IPS DF 6.9 (cell line): ENCODE data around the gene TELO2.

Experiments used
- DNase-seq: peaks from one replicate; pipeline ENCODE4 v3.0.0-alpha.2; 2013; ENCODE audit warnings: low read depth, low spot score
- H3K27ac ChIP-seq: one replicate; pipeline ENCODE4 v1.5.1; 2013; ENCODE audit warnings: low read length, control low read depth
- H3K27me3 ChIP-seq: 2 replicates; pipeline ENCODE4 v1.6.1; 2013; ENCODE audit warnings: mild to moderate bottlenecking, low read length; ENCODE audit not compliant: control insufficient read depth, insufficient read depth
- H3K36me3 ChIP-seq: 2 replicates; pipeline ENCODE4 v1.6.1; 2013; ENCODE audit warnings: low read length; ENCODE audit not compliant: control insufficient read depth, insufficient read depth
- H3K4me1 ChIP-seq: 2 replicates; pipeline ENCODE4 v1.6.1; 2013; ENCODE audit warnings: low read length; ENCODE audit not compliant: control insufficient read depth, insufficient read depth
- H3K4me3 ChIP-seq: 2 replicates; pipeline ENCODE4 v1.5.1; 2013; ENCODE audit warnings: mild to moderate bottlenecking, low read length
- H3K9me3 ChIP-seq: 2 replicates; pipeline ENCODE4 v1.6.1; 2013; ENCODE audit warnings: low read length, inconsistent platforms; ENCODE audit not compliant: control insufficient read depth, insufficient read depth
- WGBS: extraction: QIAGEN DNeasy Blood & Tissue Kit; methylation state at CpG from one replicate; pipeline ENCODE4 v1.1.7; 2013; ENCODE audit warnings: mixed read lengths, missing lambda C conversion rate; ENCODE audit not compliant: insufficient read length, insufficient coverage; 5-methylcytosine and 5-hydroxymethylcytosine counted together

The TELO2 gene

DNA sequence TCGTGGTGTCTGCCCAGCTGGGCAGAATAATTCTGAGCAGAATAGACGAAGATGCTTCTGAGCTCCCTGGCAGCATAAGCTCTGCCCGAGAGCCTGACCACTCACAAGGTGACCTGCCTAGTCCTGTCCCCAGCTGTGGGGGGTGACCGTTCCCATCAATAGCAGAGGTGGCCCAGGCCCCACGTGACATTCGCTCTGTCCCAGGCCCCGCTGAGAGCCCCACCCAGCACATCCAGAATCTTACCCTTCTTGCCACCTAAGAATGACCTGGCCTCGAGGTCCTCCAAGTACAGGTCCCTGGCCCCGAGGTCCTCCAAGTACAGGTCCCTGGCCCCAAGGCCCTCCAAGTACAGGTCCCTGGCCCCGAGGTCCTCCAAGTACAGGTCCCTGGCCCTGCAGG is 39.6 kb downstream of the TELO2 start:
- Histone ChIP-seq H3K27me3 (no peaks in the 10 kb centered on the region), H3K9me3 (no peaks in the 10 kb centered on the region), H3K27ac (no peak overlapping the region), H3K4me1 (no peaks in the 10 kb centered on the region), H3K36me3 (no peaks in the 10 kb centered on the region; the same call in 1 of the 2 replicates), H3K4me3 (no peak overlapping the region)
- WGBS: no CpG with 5 or more reads among the region's 10 CpGs
- DNase-seq: no peak

GRCh38 chr16:1533443-1533951 is 40.3 kb downstream of the TELO2 start, which contains the start of gene TMEM204:
TSS of gene TMEM204 (plus strand) at chr16:1533666. CDS start at chr16:1534276, 610 bp downstream.
- whole genome bisulfite sequencing: no CpG with 5 or more reads among the region's 27 CpGs
- Histone ChIP-seq H3K4me3 (no peak within 1 kb of the TSS), H3K4me1 (no peaks in the 10 kb centered on the region), H3K27me3 (no peaks in the 10 kb centered on the region), H3K9me3 (no peaks in the 10 kb centered on the region), H3K36me3 (no peaks in the 10 kb centered on the region; the same call in 1 of the 2 replicates), H3K27ac (no peak within 1 kb of the TSS)
- no peak for DNase-seq

DNA sequence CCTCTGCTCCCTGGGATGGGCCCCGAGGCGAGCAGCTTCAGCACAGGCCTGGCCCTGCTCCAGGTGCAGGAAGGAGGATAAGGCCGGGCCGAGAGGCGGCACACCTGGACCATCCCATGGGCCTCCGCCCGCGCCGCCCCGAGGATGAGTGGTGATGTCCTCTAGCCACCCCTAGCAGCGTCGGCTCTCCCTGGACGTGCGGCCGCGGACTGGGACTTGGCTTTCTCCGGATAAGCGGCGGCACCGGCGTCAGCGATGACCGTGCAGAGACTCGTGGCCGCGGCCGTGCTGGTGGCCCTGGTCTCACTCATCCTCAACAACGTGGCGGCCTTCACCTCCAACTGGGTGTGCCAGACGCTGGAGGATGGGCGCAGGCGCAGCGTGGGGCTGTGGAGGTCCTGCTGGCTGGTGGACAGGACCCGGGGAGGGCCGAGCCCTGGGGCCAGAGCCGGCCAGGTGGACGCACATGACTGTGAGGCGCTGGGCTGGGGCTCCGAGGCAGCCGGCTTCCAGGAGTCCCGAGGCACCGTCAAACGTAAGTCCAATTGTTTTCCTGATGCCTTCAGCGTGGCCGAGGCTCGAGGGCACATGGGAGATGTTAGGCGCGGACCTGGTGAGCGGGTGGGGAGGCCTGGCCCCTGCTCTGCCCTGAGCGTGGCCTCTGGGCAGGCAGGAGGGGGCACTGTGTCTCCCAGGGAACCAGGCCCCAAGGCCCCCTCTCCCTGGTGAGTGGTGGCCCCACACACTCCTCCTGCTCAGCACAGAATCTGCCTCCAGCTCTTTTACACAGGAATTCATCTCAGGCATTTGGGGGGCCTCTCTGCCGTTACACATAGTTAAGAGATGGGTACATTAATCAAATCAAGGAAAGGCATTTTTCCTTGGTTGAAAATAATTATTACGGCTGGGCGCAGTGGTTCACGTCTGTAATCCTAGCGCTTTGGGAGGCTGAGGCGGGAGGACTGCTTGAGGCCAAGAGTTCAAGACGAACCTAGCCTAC is 41.2 kb downstream of the TELO2 start:
- no peak for DNase-seq
- Histone ChIP-seq H3K4me3 (no peak overlapping the region), H3K27me3 (no peaks in the 10 kb centered on the region), H3K9me3 (no peaks in the 10 kb centered on the region), H3K4me1 (no peaks in the 10 kb centered on the region), H3K27ac (no peak overlapping the region), H3K36me3 (no peaks in the 10 kb centered on the region; the same call in 1 of the 2 replicates)
- no CpG with 5 or more reads among the region's 57 CpGs for WGBS

GRCh38 chr16:1535391-1536291 is 42.5 kb downstream of the TELO2 start:
- WGBS: no CpG with 5 or more reads among the region's 39 CpGs
- no peak overlapping the region for H3K4me3 ChIP-seq
- H3K36me3 ChIP-seq: no peaks in the 10 kb centered on the region; the same call in 1 of the 2 replicates
- H3K9me3 ChIP-seq: no peaks in the 10 kb centered on the region
- no peaks in the 10 kb centered on the region for H3K27me3 ChIP-seq
- H3K27ac ChIP-seq: no peak overlapping the region
- H3K4me1 ChIP-seq: no peaks in the 10 kb centered on the region
- DNase-seq: no peak

DNA sequence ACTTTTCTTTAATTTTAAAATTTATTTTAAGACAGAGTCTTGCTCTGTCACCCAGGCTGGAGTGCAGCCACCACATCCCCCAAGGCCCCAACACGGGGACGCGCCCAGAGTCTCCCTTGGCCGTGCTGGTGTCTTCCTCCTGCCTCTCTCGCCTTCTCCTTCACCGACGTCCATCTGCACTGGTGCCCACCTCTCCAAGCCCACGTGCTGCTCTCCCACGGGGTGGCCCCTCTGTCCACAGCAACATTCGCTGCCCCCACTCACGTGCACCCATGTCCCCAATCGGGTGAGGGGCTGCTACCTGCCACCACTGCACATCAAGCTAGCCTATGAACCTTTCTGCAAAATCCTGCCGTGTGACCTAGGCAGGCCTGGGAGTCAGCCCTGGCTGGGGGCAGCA is 43.4 kb downstream of the TELO2 start:
- no peak for DNase-seq
- WGBS: no CpG with 5 or more reads among the region's 13 CpGs
- H3K9me3 ChIP-seq: no peaks in the 10 kb centered on the region
- no peaks in the 10 kb centered on the region; the same call in 1 of the 2 replicates for H3K36me3 ChIP-seq
- no peaks in the 10 kb centered on the region for H3K4me1 ChIP-seq
- H3K27me3 ChIP-seq: no peaks in the 10 kb centered on the region
- H3K4me3 ChIP-seq: no peak overlapping the region
- H3K27ac ChIP-seq: no peak overlapping the region

GRCh38 chr16:1537138-1537577 is 44.0 kb downstream of the TELO2 start:
- no CpG with 5 or more reads among the region's 27 CpGs for WGBS
- Histone ChIP-seq H3K36me3 (no peaks in the 10 kb centered on the region; the same call in 1 of the 2 replicates), H3K27me3 (no peaks in the 10 kb centered on the region), H3K4me3 (no peak overlapping the region), H3K27ac (no peak overlapping the region), H3K9me3 (no peaks in the 10 kb centered on the region), H3K4me1 (no peaks in the 10 kb centered on the region)
- DNase-seq: no peak

- no peak for DNase-seq
- WGBS: no CpG with 5 or more reads among the region's 26 CpGs
- H3K9me3 ChIP-seq: no peaks in the 10 kb centered on the region
- no peaks in the 10 kb centered on the region for H3K27me3 ChIP-seq
- no peaks in the 10 kb centered on the region; the same call in 1 of the 2 replicates for H3K36me3 ChIP-seq
- no peak overlapping the region for H3K4me3 ChIP-seq
- no peak overlapping the region for H3K27ac ChIP-seq
- H3K4me1 ChIP-seq: no peaks in the 10 kb centered on the region
These were observed 44.7 kb downstream of the TELO2 start for GRCh38 chr16:1537763-1538289.

GRCh38 chr16:1538804-1539520 is 45.8 kb downstream of the TELO2 start:
- no peaks in the 10 kb centered on the region; the same call in 1 of the 2 replicates for H3K36me3 ChIP-seq
- no CpG with 5 or more reads among the region's 22 CpGs for WGBS
- H3K27me3 ChIP-seq: no peaks in the 10 kb centered on the region
- H3K9me3 ChIP-seq: no peaks in the 10 kb centered on the region
- H3K4me3 ChIP-seq: no peak overlapping the region
- no peak overlapping the region for H3K27ac ChIP-seq
- H3K4me1 ChIP-seq: no peaks in the 10 kb centered on the region
- no peak for DNase-seq

GRCh38 chr16:1539720-1540555 is 46.8 kb downstream of the TELO2 start:
- Histone ChIP-seq H3K27ac (no peak overlapping the region), H3K27me3 (no peaks in the 10 kb centered on the region), H3K9me3 (no peaks in the 10 kb centered on the region), H3K36me3 (no peaks in the 10 kb centered on the region), H3K4me3 (no peak overlapping the region), H3K4me1 (no peaks in the 10 kb centered on the region)
- WGBS: no CpG with 5 or more reads among the region's 35 CpGs
- no peak for DNase-seq
